HepG2 (cell line): ENCODE measurements around the gene SMTN.

Source experiments
- EP300 ChIP-seq, 3 experiments: sonication (generic) in 1 of 3; formaldehyde crosslinking in 1 of 3; IDR thresholded peaks; 2 replicates each; pipeline versions ENCODE4 v1.5.1 to v1.6.1; 2011 to 2020; ENCODE audit warnings: low read depth in 2 of 3, low read length in 2 of 3, borderline replicate concordance in 1 of 3, improper control_type of control experiment in 1 of 3, mild to moderate bottlenecking in 1 of 3, missing genetic modification reagents in 1 of 3, moderate library complexity in 1 of 3
- RAD21 ChIP-seq: fragments of 450-650 bp; formaldehyde crosslinking; IDR thresholded peaks from 2 replicates; pipeline ENCODE4 v1.5.0; 2020; ENCODE audit warnings: mild to moderate bottlenecking
- RXRA ChIP-seq: sonication (generic); formaldehyde crosslinking; IDR thresholded peaks from 2 replicates; pipeline ENCODE4 v1.5.1; 2020; ENCODE audit warnings: missing genetic modification reagents
- SMAD3 ChIP-seq: sonication (generic); formaldehyde crosslinking; IDR thresholded peaks from 2 replicates; pipeline ENCODE4 v1.4.0; 2020; ENCODE audit warnings: missing genetic modification reagents
- ZMYM3 ChIP-seq: sonication (generic); formaldehyde crosslinking; IDR thresholded peaks from 2 replicates; pipeline ENCODE4 v1.5.1; 2020; ENCODE audit warnings: mild to moderate bottlenecking, missing genetic modification reagents
- ZNF75D ChIP-seq: sonication (generic); formaldehyde crosslinking; IDR thresholded peaks from 2 replicates; pipeline ENCODE4 v1.8.1; 2023; ENCODE audit warnings: missing genetic modification reagents, mild to moderate bottlenecking, borderline replicate concordance
- ZNF792 ChIP-seq: IDR thresholded peaks from 2 replicates; pipeline ENCODE4 v1.6.1; 2016
- TF ChIP-seq, protein P1 (sequence below): sonication (generic); formaldehyde crosslinking; IDR thresholded peaks from 2 replicates; pipeline ENCODE4 v1.5.0; 2020; ENCODE audit warnings: mild to moderate bottlenecking, missing genetic modification reagents, moderate library complexity
- TF ChIP-seq, protein P2 (sequence below): sonication (generic); formaldehyde crosslinking; IDR thresholded peaks from 2 replicates; pipeline ENCODE4 v1.8.1; 2022; ENCODE audit warnings: low read depth, mild to moderate bottlenecking, missing genetic modification reagents
- TF ChIP-seq, protein P3 (sequence below): sonication (generic); formaldehyde crosslinking; IDR thresholded peaks from 2 replicates; pipeline ENCODE4 v1.5.1; 2020; ENCODE audit warnings: missing genetic modification reagents, mild to moderate bottlenecking, borderline replicate concordance
- TF ChIP-seq, protein P4 (sequence below): sonication (generic); formaldehyde crosslinking; IDR thresholded peaks from 2 replicates; pipeline ENCODE4 v1.4.0; 2020; ENCODE audit warnings: missing genetic modification reagents
- TF ChIP-seq, protein P5 (sequence below), 2 experiments: fragments of 450-650 bp in 1 of 2; sonication (generic) in 1 of 2; formaldehyde crosslinking in 1 of 2; IDR thresholded peaks; 2 replicates each; pipeline versions ENCODE4 v1.6.1 to v1.8.0; 2016 to 2022; ENCODE audit warnings: antibody characterized with exemption in 1 of 2, mild to moderate bottlenecking in 1 of 2, missing genetic modification reagents in 1 of 2
- TF ChIP-seq, protein P6 (sequence below): sonication (generic); formaldehyde crosslinking; IDR thresholded peaks from 2 replicates; pipeline ENCODE4 v1.8.0; 2022; ENCODE audit warnings: low read depth, missing genetic modification reagents

DNA sequence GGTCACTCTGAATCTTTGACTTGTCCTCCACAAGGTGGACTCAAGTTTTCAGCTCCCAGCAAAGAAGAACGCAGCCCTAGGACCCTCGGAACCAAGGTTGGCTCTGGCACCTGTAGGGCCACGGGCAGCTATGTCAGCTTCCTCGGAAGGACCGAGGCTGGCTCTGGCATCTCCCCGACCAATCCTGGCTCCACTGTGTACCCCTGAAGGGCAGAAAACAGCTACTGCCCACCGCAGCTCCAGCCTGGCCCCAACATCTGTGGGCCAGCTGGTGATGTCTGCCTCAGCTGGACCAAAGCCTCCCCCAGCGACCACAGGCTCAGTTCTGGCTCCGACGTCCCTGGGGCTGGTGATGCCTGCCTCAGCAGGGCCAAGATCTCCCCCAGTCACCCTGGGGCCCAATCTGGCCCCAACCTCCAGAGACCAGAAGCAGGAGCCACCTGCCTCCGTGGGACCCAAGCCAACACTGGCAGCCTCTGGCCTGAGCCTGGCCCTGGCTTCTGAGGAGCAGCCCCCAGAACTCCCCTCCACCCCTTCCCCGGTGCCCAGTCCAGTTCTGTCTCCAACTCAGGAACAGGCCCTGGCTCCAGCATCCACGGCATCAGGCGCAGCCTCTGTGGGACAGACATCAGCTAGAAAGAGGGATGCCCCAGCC is 43.8 kb downstream of the SMTN start:
- TF ChIP-seq, protein P1, sequence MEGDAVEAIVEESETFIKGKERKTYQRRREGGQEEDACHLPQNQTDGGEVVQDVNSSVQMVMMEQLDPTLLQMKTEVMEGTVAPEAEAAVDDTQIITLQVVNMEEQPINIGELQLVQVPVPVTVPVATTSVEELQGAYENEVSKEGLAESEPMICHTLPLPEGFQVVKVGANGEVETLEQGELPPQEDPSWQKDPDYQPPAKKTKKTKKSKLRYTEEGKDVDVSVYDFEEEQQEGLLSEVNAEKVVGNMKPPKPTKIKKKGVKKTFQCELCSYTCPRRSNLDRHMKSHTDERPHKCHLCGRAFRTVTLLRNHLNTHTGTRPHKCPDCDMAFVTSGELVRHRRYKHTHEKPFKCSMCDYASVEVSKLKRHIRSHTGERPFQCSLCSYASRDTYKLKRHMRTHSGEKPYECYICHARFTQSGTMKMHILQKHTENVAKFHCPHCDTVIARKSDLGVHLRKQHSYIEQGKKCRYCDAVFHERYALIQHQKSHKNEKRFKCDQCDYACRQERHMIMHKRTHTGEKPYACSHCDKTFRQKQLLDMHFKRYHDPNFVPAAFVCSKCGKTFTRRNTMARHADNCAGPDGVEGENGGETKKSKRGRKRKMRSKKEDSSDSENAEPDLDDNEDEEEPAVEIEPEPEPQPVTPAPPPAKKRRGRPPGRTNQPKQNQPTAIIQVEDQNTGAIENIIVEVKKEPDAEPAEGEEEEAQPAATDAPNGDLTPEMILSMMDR, result no peak
- no peak for TF ChIP-seq ZMYM3 (CRISPR knock-in tag)
- no peak for TF ChIP-seq ZNF792 (CRISPR knock-in tag)
- TF ChIP-seq, protein P2, sequence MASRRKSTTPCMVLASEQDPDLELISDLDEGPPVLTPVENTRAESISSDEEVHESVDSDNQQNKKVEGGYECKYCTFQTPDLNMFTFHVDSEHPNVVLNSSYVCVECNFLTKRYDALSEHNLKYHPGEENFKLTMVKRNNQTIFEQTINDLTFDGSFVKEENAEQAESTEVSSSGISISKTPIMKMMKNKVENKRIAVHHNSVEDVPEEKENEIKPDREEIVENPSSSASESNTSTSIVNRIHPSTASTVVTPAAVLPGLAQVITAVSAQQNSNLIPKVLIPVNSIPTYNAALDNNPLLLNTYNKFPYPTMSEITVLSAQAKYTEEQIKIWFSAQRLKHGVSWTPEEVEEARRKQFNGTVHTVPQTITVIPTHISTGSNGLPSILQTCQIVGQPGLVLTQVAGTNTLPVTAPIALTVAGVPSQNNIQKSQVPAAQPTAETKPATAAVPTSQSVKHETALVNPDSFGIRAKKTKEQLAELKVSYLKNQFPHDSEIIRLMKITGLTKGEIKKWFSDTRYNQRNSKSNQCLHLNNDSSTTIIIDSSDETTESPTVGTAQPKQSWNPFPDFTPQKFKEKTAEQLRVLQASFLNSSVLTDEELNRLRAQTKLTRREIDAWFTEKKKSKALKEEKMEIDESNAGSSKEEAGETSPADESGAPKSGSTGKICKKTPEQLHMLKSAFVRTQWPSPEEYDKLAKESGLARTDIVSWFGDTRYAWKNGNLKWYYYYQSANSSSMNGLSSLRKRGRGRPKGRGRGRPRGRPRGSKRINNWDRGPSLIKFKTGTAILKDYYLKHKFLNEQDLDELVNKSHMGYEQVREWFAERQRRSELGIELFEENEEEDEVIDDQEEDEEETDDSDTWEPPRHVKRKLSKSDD (CRISPR knock-in tag), result no peak
- no peak for TF ChIP-seq RAD21 (CRISPR knock-in tag)
- TF ChIP-seq, protein P3, sequence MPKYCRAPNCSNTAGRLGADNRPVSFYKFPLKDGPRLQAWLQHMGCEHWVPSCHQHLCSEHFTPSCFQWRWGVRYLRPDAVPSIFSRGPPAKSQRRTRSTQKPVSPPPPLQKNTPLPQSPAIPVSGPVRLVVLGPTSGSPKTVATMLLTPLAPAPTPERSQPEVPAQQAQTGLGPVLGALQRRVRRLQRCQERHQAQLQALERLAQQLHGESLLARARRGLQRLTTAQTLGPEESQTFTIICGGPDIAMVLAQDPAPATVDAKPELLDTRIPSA, result no peak
- no peak for TF ChIP-seq RXRA (CRISPR knock-in tag)
- TF ChIP-seq SMAD3 (CRISPR knock-in tag), result no peak
- TF ChIP-seq, protein P4, sequence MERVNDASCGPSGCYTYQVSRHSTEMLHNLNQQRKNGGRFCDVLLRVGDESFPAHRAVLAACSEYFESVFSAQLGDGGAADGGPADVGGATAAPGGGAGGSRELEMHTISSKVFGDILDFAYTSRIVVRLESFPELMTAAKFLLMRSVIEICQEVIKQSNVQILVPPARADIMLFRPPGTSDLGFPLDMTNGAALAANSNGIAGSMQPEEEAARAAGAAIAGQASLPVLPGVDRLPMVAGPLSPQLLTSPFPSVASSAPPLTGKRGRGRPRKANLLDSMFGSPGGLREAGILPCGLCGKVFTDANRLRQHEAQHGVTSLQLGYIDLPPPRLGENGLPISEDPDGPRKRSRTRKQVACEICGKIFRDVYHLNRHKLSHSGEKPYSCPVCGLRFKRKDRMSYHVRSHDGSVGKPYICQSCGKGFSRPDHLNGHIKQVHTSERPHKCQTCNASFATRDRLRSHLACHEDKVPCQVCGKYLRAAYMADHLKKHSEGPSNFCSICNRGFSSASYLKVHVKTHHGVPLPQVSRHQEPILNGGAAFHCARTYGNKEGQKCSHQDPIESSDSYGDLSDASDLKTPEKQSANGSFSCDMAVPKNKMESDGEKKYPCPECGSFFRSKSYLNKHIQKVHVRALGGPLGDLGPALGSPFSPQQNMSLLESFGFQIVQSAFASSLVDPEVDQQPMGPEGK (CRISPR knock-in tag), result no peak
- no peak for TF ChIP-seq ZNF75D
- TF ChIP-seq, protein P5, sequence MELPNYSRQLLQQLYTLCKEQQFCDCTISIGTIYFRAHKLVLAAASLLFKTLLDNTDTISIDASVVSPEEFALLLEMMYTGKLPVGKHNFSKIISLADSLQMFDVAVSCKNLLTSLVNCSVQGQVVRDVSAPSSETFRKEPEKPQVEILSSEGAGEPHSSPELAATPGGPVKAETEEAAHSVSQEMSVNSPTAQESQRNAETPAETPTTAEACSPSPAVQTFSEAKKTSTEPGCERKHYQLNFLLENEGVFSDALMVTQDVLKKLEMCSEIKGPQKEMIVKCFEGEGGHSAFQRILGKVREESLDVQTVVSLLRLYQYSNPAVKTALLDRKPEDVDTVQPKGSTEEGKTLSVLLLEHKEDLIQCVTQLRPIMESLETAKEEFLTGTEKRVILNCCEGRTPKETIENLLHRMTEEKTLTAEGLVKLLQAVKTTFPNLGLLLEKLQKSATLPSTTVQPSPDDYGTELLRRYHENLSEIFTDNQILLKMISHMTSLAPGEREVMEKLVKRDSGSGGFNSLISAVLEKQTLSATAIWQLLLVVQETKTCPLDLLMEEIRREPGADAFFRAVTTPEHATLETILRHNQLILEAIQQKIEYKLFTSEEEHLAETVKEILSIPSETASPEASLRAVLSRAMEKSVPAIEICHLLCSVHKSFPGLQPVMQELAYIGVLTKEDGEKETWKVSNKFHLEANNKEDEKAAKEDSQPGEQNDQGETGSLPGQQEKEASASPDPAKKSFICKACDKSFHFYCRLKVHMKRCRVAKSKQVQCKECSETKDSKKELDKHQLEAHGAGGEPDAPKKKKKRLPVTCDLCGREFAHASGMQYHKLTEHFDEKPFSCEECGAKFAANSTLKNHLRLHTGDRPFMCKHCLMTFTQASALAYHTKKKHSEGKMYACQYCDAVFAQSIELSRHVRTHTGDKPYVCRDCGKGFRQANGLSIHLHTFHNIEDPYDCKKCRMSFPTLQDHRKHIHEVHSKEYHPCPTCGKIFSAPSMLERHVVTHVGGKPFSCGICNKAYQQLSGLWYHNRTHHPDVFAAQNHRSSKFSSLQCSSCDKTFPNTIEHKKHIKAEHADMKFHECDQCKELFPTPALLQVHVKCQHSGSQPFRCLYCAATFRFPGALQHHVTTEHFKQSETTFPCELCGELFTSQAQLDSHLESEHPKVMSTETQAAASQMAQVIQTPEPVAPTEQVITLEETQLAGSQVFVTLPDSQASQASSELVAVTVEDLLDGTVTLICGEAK (IDR thresholded peaks at IDR 0.05), result no peak
- TF ChIP-seq, protein P5 (CRISPR knock-in tag; IDR thresholded peaks at IDR 0.05), result no peak
- TF ChIP-seq, protein P6, sequence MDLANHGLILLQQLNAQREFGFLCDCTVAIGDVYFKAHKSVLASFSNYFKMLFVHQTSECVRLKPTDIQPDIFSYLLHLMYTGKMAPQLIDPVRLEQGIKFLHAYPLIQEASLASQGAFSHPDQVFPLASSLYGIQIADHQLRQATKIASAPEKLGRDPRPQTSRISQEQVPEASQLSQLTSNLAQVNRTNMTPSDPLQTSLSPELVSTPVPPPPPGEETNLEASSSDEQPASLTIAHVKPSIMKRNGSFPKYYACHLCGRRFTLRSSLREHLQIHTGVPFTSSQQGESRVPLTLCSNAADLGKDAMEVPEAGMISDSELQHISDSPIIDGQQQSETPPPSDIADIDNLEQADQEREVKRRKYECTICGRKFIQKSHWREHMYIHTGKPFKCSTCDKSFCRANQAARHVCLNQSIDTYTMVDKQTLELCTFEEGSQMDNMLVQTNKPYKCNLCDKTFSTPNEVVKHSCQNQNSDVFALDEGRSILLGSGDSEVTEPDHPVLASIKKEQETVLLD (CRISPR knock-in tag), result no peak
- TF ChIP-seq EP300 (IDR thresholded peaks at IDR 0.05; ENCODE audit: low read depth in 2 of 2, low read length in 2 of 2), result no peak
- no peak for TF ChIP-seq EP300 (CRISPR knock-in tag; IDR thresholded peaks at IDR 0.05; ENCODE audit: borderline replicate concordance)
